Skeletal muscle satellite cell (primary cell): ENCODE results near the gene FAM20C.
"Not testable (repeated sequence)": the region's sequence is repeated elsewhere in the genome, so short reads cannot be mapped to it uniquely, and the experiment has no call there.

ENCODE experiments used
- H3K27me3 ChIP-seq: 2 replicates; pipeline ENCODE4 v1.7.0; 2013; ENCODE audit warnings: low read length; ENCODE audit not compliant: control insufficient read depth, insufficient read depth
- H3K36me3 ChIP-seq: 2 replicates; pipeline ENCODE4 v1.7.0; 2013; ENCODE audit warnings: mild to moderate bottlenecking, control low read depth, low read length; ENCODE audit not compliant: insufficient read depth
- H3K4me1 ChIP-seq: 2 replicates; pipeline ENCODE4 v1.7.0; 2013; ENCODE audit warnings: low read length; ENCODE audit not compliant: control insufficient read depth, insufficient read depth
- H3K4me2 ChIP-seq: 2 replicates; pipeline ENCODE4 v1.7.0; 2013; ENCODE audit warnings: mild to moderate bottlenecking, low read length
- H3K4me3 ChIP-seq: 2 replicates; pipeline ENCODE4 v1.7.0; 2013; ENCODE audit warnings: low read length
- H3K9ac ChIP-seq: 2 replicates; pipeline ENCODE4 v1.7.0; 2013; ENCODE audit warnings: mild to moderate bottlenecking, low read depth, low read length, moderate library complexity
- H3K9me3 ChIP-seq: replicated peaks from 2 replicates; pipeline ENCODE4 v1.7.0; 2013; ENCODE audit warnings: mild to moderate bottlenecking, control low read depth, low read length

FAM20C gene

DNA sequence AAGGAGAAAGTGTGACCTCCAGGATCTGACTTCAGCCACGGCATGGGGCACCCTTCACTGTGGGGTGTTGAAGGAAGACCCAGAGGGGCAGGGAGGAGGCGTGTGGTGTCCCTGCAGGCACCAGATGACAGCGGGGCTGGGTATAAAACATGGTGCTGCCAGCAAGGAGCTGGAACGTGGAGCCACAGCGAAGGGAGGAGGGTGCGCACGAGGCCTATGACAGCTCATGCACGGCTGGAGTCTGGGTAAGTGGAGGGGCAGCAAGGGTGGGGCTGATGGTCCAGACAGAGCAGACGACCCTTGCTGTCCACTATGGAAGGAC is 69.8 kb downstream of the FAM20C start:
- Histone ChIP-seq H3K4me2 (no peak overlapping the region), H3K27me3 (peaks cover 12% of the 10 kb centered on the region), H3K9ac (no peak overlapping the region), H3K4me1 (no peaks in the 10 kb centered on the region), H3K4me3 (no peak overlapping the region), H3K9me3 (peaks cover 11% of the 10 kb centered on the region), H3K36me3 (peaks cover 27% of the 10 kb centered on the region)

DNA sequence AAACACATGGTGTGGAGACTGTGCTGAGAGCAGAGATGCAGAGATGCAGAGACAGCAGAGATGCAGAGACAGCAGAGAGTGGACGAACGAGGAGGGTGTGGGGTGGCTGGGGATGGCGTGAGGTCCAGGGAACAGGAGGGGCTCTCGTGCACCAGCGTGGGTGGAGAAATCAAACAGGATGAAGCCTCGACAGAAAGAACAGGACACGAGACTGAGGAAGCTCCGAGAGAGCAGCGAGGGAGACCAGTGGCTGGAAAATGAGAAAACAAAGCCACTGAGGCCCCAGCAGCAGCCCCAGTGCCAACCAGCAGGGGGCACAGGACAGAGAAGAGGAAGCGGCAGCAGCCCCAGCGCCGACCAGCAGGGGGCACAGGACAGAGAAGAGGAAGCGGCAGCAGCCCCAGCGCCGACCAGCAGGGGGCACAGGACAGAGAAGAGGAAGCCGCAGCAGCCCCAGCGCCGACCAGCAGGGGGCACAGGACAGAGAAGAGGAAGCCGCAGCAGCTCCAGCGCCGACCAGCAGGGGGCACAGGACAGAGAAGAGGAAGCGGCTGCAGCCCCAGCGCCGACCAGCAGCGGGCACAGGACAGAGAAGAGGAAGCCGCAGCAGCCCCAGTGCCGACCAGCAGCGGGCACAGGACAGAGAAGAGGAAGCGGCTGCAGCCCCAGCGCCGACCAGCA is 70.4 kb downstream of the FAM20C start:
- H3K4me3 ChIP-seq, H3K4me2 ChIP-seq, H3K9ac ChIP-seq, H3K4me1 ChIP-seq: not testable (repeated sequence)
- Histone ChIP-seq H3K9me3 (peaks cover 11% of the 10 kb centered on the region), H3K36me3 (peaks cover 24% of the 10 kb centered on the region), H3K27me3 (peaks cover 18% of the 10 kb centered on the region)

DNA sequence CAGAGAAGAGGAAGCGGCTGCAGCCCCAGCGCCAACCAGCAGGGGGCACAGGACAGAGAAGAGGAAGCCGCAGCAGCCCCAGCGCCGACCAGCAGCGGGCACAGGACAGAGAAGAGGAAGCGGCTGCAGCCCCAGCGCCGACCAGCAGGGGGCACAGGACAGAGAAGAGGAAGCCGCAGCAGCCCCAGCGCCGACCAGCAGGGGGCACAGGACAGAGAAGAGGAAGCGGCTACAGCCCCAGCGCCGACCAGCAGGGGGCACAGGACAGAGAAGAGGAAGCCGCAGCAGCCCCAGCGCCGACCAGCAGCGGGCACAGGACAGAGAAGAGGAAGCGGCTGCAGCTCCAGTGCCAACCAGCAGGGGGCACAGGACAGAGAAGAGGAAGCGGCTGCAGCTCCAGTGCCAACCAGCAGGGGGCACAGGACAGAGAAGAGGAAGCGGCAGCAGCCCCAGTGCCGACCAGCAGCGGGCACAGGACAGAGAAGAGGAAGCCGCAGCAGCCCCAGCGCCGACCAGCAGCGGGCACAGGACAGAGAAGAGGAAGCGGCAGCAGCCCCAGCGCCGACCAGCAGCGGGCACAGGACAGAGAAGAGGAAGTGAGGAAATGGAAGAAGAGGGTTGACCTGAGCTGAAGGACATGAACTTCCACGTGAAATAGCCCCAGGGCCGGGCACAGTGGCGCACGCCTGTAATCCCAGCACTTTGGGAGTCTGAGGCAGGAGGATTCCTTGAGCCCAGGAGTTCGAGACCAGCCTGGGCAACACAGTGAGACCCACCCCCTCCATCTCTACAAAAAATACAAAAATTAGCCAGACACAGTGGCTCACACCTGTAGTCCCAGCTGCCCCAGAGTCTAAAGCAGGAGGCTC is 71.3 kb downstream of the FAM20C start:
- not testable (repeated sequence) for H3K4me2 ChIP-seq, H3K4me3 ChIP-seq, H3K9ac ChIP-seq, H3K4me1 ChIP-seq
- Histone ChIP-seq H3K27me3 (peaks cover 27% of the 10 kb centered on the region), H3K36me3 (peaks cover 22% of the 10 kb centered on the region), H3K9me3 (peaks cover 11% of the 10 kb centered on the region)

DNA sequence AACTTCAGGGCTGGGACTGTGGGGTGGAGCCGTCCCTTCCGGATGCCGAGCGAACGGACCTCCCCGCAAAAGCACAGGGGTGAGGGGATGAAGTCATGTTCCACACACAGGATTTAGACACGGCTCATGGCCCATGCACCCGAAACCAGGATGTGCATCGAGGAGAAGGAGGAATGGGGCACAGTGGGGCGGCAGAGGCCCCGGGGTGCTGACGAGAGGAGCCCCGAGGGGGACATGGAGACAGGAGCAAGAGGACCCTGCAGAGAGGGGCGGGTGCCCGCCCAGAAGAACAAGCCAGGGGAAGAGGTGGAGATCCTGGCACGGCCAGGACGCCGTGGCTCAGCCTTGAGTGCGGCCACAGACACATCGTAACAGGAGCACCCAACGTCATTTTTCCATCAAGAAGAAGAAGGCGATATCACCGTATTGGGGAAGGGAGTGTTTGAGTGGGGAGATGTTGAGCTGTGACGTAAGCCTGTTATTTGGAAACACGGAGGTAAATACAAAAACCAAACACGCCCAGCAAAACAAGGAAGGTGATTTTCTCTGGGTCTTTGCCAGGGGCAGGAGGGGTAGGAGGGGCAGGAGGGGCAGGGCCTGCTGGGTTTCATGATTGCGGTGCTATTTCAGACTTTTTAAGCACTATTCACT is 72.3 kb downstream of the FAM20C start:
- H3K27me3 ChIP-seq, result peaks cover 32% of the 10 kb centered on the region
- no peak overlapping the region for H3K4me2 ChIP-seq
- H3K4me3 ChIP-seq, result no peak overlapping the region
- peaks cover 13% of the 10 kb centered on the region for H3K36me3 ChIP-seq
- no peak overlapping the region for H3K9ac ChIP-seq
- H3K4me1 ChIP-seq, result no peaks in the 10 kb centered on the region
- H3K9me3 ChIP-seq, result peaks cover 11% of the 10 kb centered on the region

DNA sequence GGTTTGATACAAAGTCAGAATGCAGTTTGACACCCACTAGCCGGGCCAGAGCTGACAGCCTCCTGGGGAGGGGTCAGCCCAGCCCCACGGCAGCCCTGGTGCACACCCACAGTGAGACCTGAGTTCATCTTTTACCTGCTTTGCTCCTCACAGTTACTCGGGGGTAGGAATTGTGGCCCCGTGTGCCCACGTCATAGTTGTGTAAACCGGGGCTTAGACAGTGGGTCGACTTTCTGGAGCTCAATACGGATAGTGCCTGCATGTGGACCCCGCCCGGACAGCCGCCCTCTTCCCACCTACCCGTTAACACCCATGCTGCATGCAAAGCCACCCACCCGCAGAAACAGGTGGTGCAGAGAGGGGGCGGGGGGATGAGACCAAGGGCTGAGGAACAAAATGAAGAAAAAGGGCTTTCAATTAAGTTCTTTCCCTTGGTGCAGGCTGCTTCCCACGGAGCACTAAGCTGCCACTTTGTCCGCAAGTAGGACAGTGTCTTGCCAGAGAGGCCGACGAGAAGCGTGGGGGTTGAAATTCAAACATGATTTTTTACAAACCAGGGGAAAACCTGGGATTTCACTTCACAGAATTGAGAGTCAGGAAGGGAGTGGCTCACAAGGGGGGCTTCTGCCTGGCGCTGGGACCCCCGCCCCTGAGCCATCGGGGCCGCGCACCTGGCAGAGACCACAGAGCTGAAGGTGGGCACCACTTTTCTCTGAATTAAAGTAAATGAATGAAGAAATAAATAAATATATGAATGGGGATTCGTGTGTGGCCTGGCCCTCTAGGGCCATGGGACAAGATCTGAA is 73.0 kb downstream of the FAM20C start:
- Histone ChIP-seq H3K9me3 (peaks cover 11% of the 10 kb centered on the region), H3K4me3 (no peak overlapping the region), H3K36me3 (peaks cover 6% of the 10 kb centered on the region), H3K27me3 (peaks cover 33% of the 10 kb centered on the region), H3K4me1 (no peaks in the 10 kb centered on the region), H3K4me2 (no peak overlapping the region), H3K9ac (no peak overlapping the region)

DNA sequence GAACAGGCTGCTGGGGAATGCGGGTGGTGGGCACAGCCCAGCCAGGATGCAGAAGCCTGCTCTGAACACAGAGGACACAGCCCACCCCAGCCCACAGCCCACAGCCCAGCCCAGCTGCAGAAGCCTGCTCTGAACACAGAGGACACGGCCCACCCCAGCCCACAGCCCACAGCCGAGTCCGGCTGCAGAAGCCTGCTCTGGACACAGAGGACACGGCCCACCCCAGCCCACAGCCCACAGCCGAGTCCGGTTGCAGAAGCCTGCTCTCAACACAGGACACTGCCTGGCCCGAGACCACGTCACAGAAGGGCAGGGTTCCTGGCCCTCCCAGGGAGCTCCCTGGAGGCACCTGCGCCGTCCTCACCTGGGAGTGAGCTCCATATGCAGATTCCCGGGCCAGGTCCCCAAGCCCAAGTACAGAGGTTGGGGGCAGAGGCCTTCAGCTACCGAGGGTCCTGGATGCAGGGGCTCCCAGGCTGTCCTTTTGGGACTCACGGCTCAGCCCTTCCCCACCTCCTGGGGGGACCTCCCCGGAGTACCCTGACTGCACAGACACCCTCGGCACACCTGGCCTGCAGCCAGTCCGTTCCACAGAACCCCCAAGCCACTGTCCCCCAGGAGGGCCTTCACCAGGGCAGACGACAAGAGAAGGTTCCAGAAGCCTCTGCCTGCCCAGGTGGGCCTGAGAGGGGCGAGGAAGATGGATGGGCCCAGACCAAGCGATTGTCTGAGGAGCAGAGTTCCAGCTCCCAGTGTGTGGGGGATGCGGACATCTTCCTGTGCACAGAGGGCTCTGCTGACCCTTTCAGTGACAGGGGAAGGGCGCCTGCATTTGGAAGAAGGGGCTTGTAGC is 73.9 kb downstream of the FAM20C start:
- Histone ChIP-seq H3K4me3 (no peak overlapping the region), H3K9me3 (peaks cover 11% of the 10 kb centered on the region), H3K27me3 (peaks cover 36% of the 10 kb centered on the region), H3K4me1 (no peaks in the 10 kb centered on the region), H3K4me2 (no peak overlapping the region), H3K9ac (no peak overlapping the region), H3K36me3 (no peaks in the 10 kb centered on the region)

DNA sequence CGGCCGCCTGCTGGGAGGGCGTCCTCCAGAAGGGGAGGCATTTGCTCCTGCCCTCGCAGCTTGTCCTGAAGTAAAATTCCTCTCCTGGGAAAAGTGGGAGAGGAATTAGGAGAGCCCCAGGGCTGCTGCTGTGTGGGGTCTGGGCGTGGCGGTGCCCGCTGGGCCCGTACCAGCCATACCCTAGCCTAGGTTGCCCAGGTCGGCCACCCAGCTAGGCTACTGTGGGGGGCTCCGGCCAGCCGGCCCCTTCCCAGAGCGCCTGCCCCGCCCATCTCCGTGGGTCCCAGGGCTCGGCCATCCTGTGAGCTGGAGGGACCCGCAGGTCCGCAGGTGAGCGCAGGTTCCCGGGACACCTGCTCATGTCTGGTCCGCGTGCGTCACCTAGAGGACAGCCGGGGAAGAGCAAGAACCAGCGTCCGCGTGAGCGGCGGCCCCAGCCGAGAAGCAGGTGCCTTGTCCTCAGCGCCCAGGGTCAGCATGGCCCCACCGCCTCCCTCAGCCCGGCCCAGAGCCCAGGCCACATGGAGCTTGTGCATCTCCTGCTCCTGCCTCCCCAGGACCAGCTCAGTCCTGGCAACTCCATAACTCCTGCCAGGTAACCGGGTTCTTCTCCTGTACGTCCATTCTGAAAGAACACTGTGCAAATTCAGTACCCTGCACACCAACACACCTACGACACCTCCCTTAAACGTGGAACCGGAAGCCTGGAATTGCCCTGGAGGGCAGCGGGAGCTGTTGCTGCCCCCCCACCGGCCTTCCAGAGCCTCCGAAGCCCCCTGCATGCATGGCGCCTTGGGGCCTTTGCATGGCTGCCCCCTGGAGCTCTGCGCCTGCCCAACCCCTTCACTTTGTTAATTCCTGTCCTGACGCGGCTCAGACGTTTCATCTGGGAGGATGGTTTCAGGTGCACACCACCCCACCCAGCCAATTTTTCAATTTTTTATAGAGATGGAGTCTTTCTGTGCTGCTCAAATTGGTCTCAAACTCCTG is 74.8 kb downstream of the FAM20C start:
- Histone ChIP-seq H3K9me3 (peaks cover 6% of the 10 kb centered on the region), H3K9ac (no peak overlapping the region), H3K4me3 (no peak overlapping the region), H3K4me2 (no peak overlapping the region), H3K27me3 (peaks cover 36% of the 10 kb centered on the region), H3K4me1 (no peaks in the 10 kb centered on the region), H3K36me3 (no peaks in the 10 kb centered on the region)

DNA sequence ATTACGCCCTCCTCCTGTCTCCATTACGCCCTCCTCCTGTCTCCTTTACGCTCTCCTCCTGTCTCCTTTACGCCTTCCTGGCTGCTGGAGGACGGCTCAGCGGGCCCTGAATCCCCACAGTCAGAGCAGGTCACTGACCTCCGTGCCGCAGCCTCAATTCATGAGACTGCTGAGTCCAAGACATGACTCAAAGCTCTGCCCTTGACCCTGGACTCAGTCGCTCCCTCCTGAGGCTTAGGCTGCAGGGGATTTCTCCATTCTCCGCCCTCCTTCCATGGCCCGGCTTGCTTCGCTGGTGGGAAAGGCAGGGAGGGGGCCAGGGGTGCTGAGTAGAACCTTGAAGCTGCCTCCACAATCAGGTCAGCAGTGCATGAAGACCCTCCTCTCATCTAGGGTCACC is 76.6 kb downstream of the FAM20C start:
- H3K9ac ChIP-seq, result no peak overlapping the region
- H3K27me3 ChIP-seq, result peaks cover 36% of the 10 kb centered on the region
- H3K4me3 ChIP-seq, result no peak overlapping the region
- H3K4me1 ChIP-seq, result no peaks in the 10 kb centered on the region
- no peaks in the 10 kb centered on the region for H3K36me3 ChIP-seq
- no peak overlapping the region for H3K4me2 ChIP-seq
- H3K9me3 ChIP-seq, result no peaks in the 10 kb centered on the region

DNA sequence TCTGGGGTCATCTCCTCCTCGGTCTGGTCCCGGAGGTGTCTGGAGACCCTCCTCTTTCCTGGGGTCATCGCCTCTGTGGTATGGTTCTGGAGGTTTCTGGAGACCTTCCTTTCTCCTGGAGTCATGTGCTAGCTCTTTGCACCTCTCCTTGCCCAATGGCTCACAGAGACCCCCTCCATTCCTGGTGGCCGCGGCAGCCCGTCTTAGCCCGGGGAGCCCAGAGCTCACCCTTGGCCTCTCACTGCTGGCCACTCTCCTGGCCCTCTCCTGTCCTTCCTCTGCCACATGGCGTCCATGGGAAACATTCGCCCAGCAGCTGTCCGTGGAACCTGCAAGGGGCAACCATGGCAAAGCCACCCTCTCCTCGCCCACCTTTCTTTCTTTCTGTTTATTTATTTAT is 77.3 kb downstream of the FAM20C start:
- H3K4me3 ChIP-seq, result no peak overlapping the region
- H3K4me1 ChIP-seq, result no peaks in the 10 kb centered on the region
- H3K4me2 ChIP-seq, result no peak overlapping the region
- H3K9ac ChIP-seq, result no peak overlapping the region
- H3K36me3 ChIP-seq, result no peaks in the 10 kb centered on the region
- H3K27me3 ChIP-seq, result peaks cover 36% of the 10 kb centered on the region
- H3K9me3 ChIP-seq, result no peaks in the 10 kb centered on the region
